SKM-1 treated with dmso at 0.1 percent for 144 hours (cell line): ENCODE results near the gene FANCM.
A peak's percentile ranks its signal among the peaks of the same experiment; 100 is the strongest.

Experiments
- DNase-seq: peaks from one replicate; lab custom pipeline; 2025; ENCODE audit not compliant: unreplicated experiment; lab: John Stamatoyannopoulos, UW

FANCM gene

DNA sequence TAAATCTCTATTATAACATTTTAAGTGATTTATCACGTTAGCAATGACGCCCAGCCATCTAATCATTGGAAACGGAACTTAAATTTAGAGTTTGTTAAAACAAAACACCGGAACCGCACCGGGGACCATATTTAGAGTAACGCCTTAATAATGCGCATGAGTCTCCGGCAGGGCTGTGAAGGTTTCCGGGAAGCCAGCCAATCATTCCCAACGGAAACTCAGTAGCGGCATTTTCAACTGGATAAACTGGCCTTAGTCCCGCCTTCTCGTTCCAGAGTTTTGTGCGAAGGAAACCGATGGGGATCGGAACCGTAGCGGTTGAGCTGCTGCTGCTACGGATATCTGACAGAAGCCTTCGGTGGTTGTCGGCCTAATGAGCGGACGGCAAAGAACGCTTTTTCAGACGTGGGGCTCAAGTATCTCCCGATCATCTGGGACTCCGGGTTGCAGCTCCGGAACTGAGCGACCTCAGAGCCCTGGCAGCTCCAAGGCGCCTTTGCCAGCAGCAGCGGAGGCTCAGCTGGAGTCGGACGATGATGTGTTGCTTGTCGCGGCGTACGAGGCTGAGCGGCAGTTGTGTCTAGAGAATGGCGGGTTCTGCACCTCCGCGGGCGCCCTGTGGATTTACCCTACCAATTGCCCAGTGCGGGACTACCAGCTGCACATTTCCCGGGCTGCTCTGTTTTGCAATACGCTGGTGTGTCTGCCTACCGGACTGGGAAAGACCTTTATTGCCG is at the start of gene FANCM:
TSS of gene FANCM (plus strand) at position 272 of the 737 bp plus-strand sequence. CDS start at position 374, 102 bp downstream.
- DNase-seq = peak; percentile 81

DNA sequence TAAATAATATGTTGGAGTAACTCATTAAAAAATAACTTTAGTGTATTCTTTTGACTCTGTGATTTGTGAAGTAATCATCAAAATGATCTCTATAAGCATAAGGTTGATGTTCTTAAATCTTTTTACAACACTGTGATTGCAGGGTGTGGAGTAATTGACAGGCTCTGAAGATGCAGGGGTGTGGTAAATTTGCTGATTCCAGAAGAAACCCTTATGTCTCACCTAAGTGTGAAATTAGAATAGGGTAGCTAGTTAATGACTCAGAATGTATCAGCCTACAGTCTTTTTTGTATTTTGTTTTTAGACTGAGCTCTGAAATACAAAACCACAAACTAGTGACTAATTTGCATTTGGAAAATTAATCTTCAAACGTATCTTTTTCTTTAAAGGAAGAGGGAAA is 45.9 kb upstream of the FANCM start:
- DNase-seq = no peak

DNA sequence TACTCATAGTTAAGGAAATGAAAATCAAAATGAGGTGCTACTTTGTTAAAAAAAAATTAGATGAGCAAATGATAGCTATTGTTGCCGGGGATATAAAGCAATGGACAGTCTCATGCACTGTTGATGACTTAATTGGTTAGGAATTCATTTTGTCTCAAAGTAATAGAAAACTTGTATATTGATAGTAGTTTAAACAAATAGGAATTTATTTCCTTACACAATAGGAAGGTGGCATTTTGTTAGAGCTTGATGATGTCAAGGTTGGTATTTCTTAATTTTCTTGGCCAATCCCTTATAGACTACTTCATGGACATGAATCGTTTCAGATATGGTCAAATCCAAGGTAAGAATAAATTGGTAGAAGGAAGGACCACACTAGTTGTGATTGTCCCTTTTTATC is 44.0 kb upstream of the FANCM start:
- no peak for DNase-seq

GRCh38 chr14:45094275-45094674 is 41.5 kb upstream of the FANCM start:
- DNase-seq = no peak

DNA sequence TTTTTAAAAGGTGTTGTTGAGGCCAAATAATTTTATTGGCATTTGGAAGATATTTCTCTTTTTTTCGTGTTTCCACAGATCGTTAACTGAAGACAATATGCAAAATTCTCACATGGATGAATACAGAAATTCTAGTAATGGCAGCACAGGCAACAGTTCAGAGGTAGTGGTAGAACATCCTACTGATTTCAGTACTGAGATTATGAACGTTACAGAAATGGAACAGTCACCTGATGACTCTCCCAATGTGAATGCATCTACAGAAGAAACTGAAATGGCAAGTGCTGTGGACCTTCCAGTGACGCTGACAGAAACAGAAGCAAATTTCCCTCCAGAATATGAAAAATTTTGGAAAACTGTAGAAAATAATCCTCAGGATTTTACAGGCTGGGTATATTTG is 40.6 kb upstream of the FANCM start:
- no peak for DNase-seq

DNA sequence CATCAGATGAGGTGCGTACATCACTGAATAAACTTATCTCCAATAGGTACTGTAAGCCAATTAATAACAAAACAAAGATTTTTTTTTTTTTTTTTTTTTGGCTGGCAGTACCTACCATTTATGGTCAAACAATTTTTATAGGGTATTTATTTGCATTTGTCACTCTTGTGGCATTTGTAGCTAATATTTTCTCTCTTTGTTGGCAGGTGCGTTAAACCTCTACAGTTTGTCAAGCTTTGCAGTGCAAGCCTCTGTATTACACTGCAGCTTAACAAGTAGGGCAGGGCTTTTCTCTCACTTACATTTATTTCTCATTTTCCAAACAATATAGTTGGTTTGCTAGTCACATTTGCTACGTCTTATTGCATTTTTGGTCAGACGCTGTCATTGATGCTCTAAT is 39.5 kb upstream of the FANCM start:
- no peak for DNase-seq

- no peak for DNase-seq
Measured at GRCh38 chr14:45103806-45104205, 31.9 kb upstream of the FANCM start.

GRCh38 chr14:45104561-45104960 is 31.2 kb upstream of the FANCM start:
- no peak for DNase-seq

DNA sequence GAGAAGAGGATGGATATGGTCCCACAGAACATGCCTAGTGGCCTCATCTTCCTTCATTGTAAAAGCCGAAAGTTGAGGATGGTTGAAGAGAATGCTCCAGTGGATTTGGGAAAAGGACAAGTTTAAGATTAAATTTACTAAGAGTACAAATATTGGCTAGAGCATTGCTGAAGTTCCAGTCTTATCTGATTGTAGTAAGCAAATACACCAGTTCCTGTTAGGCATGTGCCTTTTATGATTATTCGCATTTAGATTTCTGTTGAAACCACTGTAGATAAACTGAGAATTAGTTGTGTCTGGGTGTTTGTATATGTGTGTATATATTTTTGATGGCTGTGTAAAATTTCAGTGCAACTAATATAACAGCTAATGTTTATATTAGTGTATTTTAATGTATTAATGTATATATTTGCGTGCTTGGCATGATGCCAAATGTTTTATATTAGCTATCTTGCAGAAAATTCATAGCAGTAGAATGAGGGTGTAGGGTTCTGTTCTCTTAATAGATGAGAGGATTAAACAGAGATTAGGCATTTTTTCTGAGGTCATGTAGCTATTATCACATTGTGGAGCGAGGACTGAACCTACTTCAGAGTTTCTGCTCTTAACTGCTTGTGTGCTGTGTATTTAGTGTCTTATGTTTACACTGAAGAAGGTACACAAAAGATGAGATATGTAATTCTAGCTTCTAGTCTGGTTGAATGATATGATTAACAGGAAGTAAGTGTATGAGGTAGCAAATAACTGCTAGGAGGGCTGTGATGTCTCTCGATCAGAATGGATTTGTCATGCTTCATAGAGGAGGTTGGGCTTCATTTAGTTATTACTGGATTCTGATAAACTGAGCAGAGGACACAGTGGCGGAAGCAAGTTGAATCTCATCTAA is 22.6 kb upstream of the FANCM start:
- DNase-seq = no peak

GRCh38 chr14:45114327-45114726 is 21.4 kb upstream of the FANCM start:
- DNase-seq = no peak

GRCh38 chr14:45118594-45118993 is 17.1 kb upstream of the FANCM start:
- DNase-seq = no peak

DNA sequence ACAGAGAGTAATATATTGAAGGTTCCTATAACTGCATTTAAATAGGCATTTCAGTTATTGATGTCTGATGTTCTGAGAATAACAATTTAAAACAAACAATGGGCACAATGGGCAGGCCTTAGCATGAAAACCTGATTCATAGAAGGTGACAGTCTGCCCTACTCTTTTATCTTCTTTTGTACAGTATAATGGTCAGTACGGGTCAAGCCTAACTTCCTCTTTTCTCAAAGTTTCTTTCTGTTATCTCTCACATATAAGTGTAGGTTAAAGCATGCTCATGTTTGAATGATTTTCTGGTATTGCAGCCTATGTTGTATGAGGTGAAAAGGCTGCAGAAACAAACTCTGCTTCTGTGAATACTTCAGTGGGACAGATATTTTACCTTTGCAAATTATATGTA is 15.6 kb upstream of the FANCM start:
- DNase-seq = no peak

- no peak for DNase-seq
Measured at GRCh38 chr14:45123271-45123670, 12.5 kb upstream of the FANCM start.

GRCh38 chr14:45125754-45126153 is 10.0 kb upstream of the FANCM start:
- DNase-seq = no peak

DNA sequence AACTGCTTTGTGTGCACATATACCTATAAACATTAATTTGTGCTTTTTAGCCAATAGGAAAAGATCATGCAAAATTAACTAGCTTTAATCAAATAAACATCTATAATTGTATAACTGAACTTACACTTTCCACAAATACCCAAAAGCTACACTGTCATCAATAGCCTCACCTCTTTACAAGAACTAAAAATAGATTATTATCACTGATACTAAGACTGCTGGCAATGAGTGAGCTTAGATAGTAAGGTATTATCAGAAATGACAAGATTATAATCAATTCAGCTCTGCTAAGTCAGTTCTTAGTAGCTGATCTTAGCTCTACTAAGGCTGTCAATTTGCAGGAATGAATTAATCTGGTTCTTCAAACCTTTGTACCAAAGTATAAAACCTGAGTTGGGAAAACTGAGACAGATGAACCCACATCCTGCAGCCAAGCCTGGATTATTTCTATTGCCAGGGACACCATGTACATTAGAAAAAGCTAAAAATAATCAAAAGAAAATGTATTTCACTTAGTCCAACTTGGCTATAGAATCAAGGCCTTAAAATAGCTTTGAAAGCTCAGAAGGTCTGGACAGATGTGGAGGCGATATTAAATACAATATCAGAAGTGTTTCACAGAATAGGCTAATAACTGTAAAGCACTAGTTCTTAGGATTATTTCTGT is 6.6 kb upstream of the FANCM start:
- DNase-seq = no peak

DNA sequence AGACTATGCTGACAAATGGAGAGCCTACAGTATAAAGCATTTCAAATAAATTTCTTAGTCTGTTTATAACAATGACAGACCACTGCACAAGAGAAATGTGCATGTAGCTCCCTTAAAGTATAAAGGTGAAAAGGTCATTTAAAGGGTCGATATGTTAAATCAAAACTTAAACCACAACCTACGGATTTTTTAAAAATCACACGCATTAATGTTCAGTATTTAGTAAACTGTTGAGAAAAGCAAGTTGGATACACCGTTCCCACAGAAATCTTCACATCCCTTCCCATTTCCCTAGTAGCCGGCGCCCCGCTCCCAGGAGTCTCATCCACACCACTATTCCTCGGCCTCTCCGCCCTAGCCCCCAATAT is 2.1 kb upstream of the FANCM start:
- no peak for DNase-seq

DNA sequence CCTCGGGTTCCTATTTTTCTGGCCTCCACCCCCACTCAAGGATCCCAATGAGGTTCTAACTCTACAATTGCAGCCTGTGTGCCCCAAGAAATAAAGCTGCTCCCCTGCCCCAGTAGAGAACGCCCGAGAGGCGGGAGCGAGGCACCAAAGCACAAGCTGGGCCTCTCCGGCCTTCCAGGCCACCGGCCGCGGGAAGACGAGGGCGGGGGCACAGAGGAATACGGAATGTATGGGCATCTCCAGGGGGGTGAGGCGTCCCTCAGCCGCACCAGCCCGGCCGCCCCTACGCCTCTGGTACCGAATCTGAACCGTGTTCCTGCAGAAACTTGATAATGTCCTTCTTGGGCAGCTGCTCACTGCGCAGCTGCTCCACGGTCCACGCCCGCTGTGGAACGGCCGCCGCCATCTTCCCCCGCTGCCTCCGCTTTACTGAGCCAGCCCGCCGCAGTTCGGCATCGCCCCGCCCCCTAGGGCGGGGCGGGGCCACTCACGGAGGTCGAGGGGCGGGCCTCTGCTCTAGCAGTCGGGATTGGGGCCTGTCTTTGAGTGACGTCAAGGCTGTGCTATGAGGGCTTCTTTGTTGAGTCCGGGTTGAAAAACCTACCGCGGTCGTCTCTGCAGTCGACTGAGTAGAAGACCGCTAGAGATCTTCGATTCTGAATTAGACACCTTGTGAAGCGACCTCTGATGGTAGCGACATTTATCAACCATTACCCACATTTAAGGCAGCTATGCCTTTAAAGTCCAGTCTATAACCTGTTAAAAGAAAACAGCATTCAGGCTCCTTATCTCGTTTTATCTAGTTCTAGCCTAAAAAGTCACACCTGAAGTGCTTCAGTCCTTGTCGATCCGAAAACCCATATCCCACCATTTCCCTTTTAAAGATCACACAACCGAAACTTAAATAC is 1.4 kb upstream of the FANCM start, which contains the start of gene FKBP3:
TSS of gene FKBP3 (minus strand) at position 431 of the 908 bp plus-strand sequence. CDS start at position 406, 25 bp downstream.
- peak; percentile 74 for DNase-seq

DNA sequence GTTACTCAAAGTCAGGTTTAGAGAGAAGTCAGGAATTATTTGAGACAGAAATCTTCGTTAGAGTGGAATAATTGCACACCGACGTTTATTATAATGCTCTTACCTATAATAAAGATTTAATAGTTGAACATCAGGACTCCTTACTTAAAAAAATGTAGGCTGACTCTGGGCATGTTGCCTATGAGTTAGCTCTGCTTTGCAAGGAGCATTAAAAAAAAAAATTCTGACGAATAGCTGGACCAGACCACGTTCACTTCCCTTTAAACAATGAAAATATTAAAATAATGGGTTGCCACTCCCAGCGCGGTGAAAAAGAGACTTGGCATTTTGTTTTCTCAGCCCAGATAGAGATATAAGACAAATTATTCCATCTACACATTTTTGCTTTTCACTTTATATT is 574 bp upstream of the FANCM start:
- no peak for DNase-seq

DNA sequence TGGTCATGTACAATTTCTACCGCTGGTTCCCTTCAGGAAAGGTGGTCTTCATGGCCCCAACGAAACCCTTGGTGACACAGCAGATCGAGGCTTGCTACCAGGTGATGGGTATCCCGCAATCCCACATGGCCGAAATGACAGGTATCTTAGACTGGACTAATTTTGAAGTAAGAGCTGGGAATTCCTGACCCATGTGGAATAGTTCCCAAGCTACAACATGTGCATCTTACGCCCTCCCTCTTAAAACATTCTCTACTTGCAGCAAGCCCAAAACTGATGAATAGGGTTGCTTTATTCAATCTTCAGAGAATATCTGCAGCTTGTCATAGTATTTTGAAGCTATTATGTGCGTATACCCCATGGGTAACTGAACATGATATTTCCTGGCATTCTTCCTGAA is 669 bp downstream of the FANCM start:
- no peak for DNase-seq

DNA sequence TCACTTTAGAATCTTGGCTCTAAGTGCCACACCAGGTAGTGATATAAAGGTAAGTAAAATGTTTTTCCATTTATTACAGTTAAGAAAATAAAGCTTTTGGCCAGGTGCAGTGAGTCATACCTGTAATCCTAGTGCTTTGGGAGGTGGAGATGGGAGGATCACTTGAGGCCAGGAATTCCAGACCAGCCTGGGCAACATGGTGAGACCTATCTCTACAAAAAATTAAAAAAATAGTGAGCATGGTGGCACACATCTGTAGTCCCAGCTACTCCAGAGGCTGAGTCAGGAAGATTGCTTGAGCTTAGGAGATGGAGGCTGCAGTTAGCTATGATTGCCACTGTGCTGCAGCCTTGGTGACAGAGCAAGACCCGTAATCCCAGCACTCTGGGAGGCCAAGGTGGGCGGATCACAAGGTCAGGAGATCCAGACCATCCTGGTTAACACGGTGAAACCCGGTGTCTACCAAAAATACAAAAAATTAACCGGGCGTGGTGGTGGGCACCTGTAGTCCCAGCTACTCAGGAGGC is 5.0 kb downstream of the FANCM start:
- DNase-seq = no peak
